AG04450 (cell line): ENCODE data around the gene SEZ6L. TPM values are rescaled to one million over a fixed set of nuclear protein-coding genes. Genes with fewer than 3 reads are reported as not detected.

Experiments used
- CTCF ChIA-PET: fragments of 300-600, 350-600 bp; formaldehyde crosslinking; extraction: SDS; loops from one replicate; lab custom pipeline; 2022; ENCODE audit warnings: antibody characterized with exemption, inconsistent platforms; lab: Charles Lee
- POLR2A ChIA-PET: fragments of 350-600 bp; formaldehyde crosslinking; extraction: SDS; loops from one replicate; lab custom pipeline; 2021; ENCODE audit warnings: antibody characterized with exemption, inconsistent platforms; lab: Yijun Ruan, JAX
- DNase-seq: peaks from one replicate; pipeline ENCODE4 v3.0.0-alpha.2; 2011; ENCODE audit warnings: low read depth, low spot score
- H3K27ac ChIP-seq: one replicate; pipeline ENCODE4 v1.5.1; 2012; ENCODE audit warnings: low read depth, low read length, control low read depth
- H3K27me3 ChIP-seq: one replicate; pipeline ENCODE4 v1.6.0; 2012; ENCODE audit warnings: low read length; ENCODE audit not compliant: control insufficient read depth, insufficient read depth
- H3K4me3 ChIP-seq: 2 replicates; pipeline ENCODE4 v1.5.1; 2011; ENCODE audit warnings: mild to moderate bottlenecking, low read depth, low read length, control low read depth
- H3K9me3 ChIP-seq: 2 replicates; pipeline ENCODE4 v1.5.1; 2012; ENCODE audit warnings: low read length; ENCODE audit not compliant: control insufficient read depth, insufficient read depth
- CTCF ChIP-seq: IDR thresholded peaks from 2 replicates; pipeline ENCODE4 v1.5.1; 2011; ENCODE audit warnings: low read depth, low read length, control low read depth, inconsistent platforms
- polyA plus RNA-seq: library from polyadenylated mRNA; depleted of rRNA; stranded (reverse); fragments of >200 nt; gene quantifications from 2 replicates; pipeline ENCODE4 v1.2.3, GENCODE V29; 2011

SEZ6L gene
- polyA plus RNA-seq, 1 experiment, result not detected

DNA sequence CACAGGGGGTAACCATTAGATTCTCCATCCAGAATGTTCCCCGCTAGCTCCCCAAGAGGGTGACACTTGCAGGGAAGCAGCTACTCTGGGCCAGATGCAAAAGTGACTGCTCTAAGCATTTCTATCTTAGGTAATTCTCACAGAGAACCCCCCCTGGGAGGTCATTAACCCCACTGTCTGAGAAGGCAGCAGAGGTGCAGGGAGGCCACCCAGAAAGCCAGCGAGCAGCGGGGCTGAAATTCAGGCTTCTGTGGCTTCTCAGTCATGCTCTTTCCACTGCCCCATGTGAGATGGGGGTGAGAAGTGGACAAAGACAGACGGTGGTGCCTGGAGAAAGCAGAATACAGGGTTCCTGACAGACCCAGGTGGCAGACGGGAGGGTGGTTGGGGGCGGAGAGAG lies 145.4 kb downstream of the SEZ6L start:
- TF ChIP-seq CTCF, result no peak
- ChIA-PET CTCF (no interaction called here), POLR2A (no interaction called here)
- no peaks in the 10 kb centered on the region for H3K27me3 ChIP-seq
- H3K27ac ChIP-seq, result no peak overlapping the region
- H3K4me3 ChIP-seq, result no peak overlapping the region
- DNase-seq, result no peak
- H3K9me3 ChIP-seq, result no peaks in the 10 kb centered on the region; the same call in 1 of the 2 replicates

- no peak for TF ChIP-seq CTCF
- Histone ChIP-seq H3K4me3 (no peak overlapping the region), H3K27me3 (no peaks in the 10 kb centered on the region), H3K9me3 (no peaks in the 10 kb centered on the region), H3K27ac (no peak overlapping the region)
- no peak for DNase-seq
- POLR2A ChIA-PET, result no interaction called here
- CTCF ChIA-PET, result interaction anchor here (2.4 kb wide), 1 partner anchor 14 kb away, joined by 8 read pairs; no protein-coding TSS in a partner anchor
Measured at GRCh38 chr22:26316732-26317285, 147.5 kb downstream of the SEZ6L start.

DNA sequence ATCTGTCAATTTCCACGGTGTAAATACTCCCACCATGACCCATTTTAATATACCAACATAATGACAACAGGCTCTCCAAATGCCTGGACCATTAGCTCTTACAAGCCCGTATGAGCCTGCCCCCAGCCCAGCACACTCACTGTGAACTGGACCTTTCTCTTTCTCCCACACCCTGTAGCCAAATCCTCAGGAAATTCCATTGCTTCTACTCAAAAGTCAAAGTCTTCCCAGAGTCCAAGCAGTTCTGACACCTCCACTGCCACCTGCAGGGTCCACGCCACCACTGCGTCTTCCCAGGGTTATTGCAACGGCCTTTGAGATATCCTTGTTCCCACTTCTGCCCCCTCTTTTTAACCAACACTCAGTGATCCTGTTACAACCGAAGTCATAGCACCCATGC lies 149.7 kb downstream of the SEZ6L start:
- Histone ChIP-seq H3K4me3 (no peak overlapping the region), H3K27ac (no peak overlapping the region), H3K9me3 (no peaks in the 10 kb centered on the region), H3K27me3 (no peaks in the 10 kb centered on the region)
- TF ChIP-seq CTCF, result no peak
- POLR2A ChIA-PET, result no interaction called here
- DNase-seq, result no peak
- CTCF ChIA-PET, result interaction anchor here (1.1 to 2.4 kb wide), 2 partner anchors 12 to 48 kb away, joined by 3 to 8 read pairs; no protein-coding TSS in a partner anchor

DNA sequence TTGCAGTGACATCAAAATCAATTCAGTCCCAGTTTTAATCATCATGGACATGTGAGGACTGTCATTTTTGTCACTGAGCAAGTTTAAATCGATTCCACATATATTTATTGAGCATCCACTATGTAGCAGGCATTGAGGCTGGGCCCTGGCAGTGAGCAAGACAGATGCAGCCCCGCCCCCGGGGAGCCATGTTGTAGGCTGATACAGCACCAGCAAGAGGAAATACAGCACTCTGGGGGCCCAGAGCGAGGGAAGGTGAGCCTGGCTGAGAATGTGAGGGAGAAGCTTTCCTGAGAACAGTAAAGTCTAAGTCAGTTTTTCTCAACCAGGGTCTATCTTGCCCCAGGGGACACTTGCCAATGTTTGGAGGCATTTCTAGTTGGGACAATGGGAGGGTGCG lies 151.2 kb downstream of the SEZ6L start:
- no peak overlapping the region for H3K4me3 ChIP-seq
- no peaks in the 10 kb centered on the region for H3K9me3 ChIP-seq
- no peak for DNase-seq
- ChIA-PET CTCF (interaction anchor here (2.9 kb wide), 1 partner anchor 10 kb away, joined by 12 read pairs; no protein-coding TSS in a partner anchor), POLR2A (no interaction called here)
- no peak overlapping the region for H3K27ac ChIP-seq
- peaks cover 3% of the 10 kb centered on the region for H3K27me3 ChIP-seq
- TF ChIP-seq CTCF, result no peak

DNA sequence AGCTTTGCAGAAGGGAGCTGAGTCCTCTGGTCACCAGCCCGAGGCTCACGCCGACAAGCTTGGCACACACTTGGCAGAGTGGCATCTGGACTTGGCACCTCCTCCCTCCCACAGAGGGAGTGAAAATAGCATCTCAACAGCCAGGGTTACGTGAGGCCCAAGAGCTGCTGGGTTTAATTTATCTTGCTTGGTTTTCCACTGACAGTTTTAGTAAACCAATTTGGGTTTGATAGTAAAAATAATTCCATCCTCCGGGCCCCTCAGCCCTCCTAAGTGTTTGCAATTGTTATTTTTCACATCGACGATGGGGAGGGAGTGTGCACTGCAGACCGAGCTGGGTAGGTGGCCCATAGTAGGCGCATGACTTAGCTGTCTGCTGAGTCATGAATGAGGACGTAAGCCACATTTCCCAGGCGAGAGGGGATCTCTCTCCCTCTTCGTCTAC lies 152.2 kb downstream of the SEZ6L start:
- Histone ChIP-seq H3K9me3 (no peaks in the 10 kb centered on the region), H3K4me3 (no peak overlapping the region), H3K27me3 (peaks cover 6% of the 10 kb centered on the region), H3K27ac (no peak overlapping the region)
- TF ChIP-seq CTCF, result no peak
- POLR2A ChIA-PET, result no interaction called here
- CTCF ChIA-PET, result interaction anchor here (2.4 to 2.9 kb wide), 2 partner anchors 9 to 10 kb away, joined by 8 to 12 read pairs; no protein-coding TSS in a partner anchor
- DNase-seq, result no peak
